Right lobe of liver (tissue), 6 donors: ENCODE measurements around the gene ZNF292. TPM values are rescaled to one million over a fixed set of nuclear protein-coding genes. Genes with fewer than 3 reads are reported as not detected.

Experiments
- ATAC-seq, 4 donors: fragments of 200-7000 bp; cut with Tn5 transposase; one replicate each; pipeline ENCODE4 v1.9.1; 2020; ENCODE audit warnings: mild to moderate bottlenecking in 4 of 4, moderate library complexity in 4 of 4
- DNase-seq, 3 donors: peaks; one replicate each; pipeline ENCODE4 v3.0.0-alpha.2; 2020
- H3K27ac ChIP-seq, 3 donors: fragments of 200-600 bp; one replicate each; pipeline ENCODE4 v1.8.0; 2022
- H3K27me3 ChIP-seq, 2 donors: fragments of 200-600 bp; one replicate each; pipeline ENCODE4 v1.8.0; 2022
- H3K36me3 ChIP-seq, 4 donors: fragments of 200-600 bp; sonication (generic) in 1 of 4; one replicate each; pipeline versions ENCODE4 v1.5.1 to v1.8.0; 2017 to 2022; ENCODE audit warnings: control low read depth in 1 of 4
- H3K4me1 ChIP-seq, 4 donors: fragments of 200-600 bp; sonication (generic) in 1 of 4; one replicate each; pipeline versions ENCODE4 v1.5.1 to v1.8.0; 2017 to 2022; ENCODE audit warnings: control low read depth in 1 of 4
- H3K4me3 ChIP-seq, 3 donors: fragments of 200-600 bp; one replicate each; pipeline ENCODE4 v1.8.0; 2022
- H3K9me3 ChIP-seq, 4 donors: fragments of 200-600 bp; sonication (generic) in 1 of 4; one replicate each; pipeline versions ENCODE4 v1.5.1 to v1.8.0; 2017 to 2022; ENCODE audit warnings: control low read depth in 1 of 4
- CTCF ChIP-seq, 4 donors: fragments of 200-600 bp in 3 of 4; fragments of 450-650 bp in 1 of 4; IDR thresholded peaks; one replicate each; pipeline versions ENCODE4 v1.5.1 to v1.8.0; 2016 to 2022; ENCODE audit warnings: antibody characterized with exemption in 4 of 4, mild to moderate bottlenecking in 2 of 4
- POLR2A ChIP-seq: fragments of 450-650 bp; IDR thresholded peaks from one replicate; pipeline ENCODE4 v1.6.1; 2017; ENCODE audit warnings: antibody characterized with exemption, mild to moderate bottlenecking
- whole genome bisulfite sequencing: methylation state at CpG from one replicate; pipeline ENCODE4 v1.1.6; 2018; ENCODE audit warnings: low coverage, low lambda C conversion rate; ENCODE audit not compliant: insufficient coverage; ENCODE audit errors: missing lambda C conversion rate; 5-methylcytosine and 5-hydroxymethylcytosine counted together
- intact Hi-C, 2 donors: fragments of 100-400 bp; cut with DNase I; formaldehyde crosslinking; loops; one replicate each; pipeline versions ENCODE4 v1.11.2 to v1.14.1; 2022
- total RNA-seq, 6 experiments: library from RNA; depleted of rRNA in 2 of 6; stranded (reverse); fragments of >200 nt in 2 of 6; fragmentation: NEBNext Ultra II Directional in 3 of 6; extraction: Animal tissue kit (Norgen Biotek cat#: 25700) in 3 of 6; gene quantifications; one replicate each; pipeline versions ENCODE4 v1.1.0 to v1.2.4, GENCODE V29; 2016 to 2023
- donor health status: DM: no; HTN: yes; CAD: no.
- donor health status: DM: no; HTN: no; CAD: no.
- donor health status: DM: no; HTN: no; CAD: no.
- donor health status: DM: no; HTN: yes; CAD: no.
- donor health status: DM: no; HTN: yes; CAD: no.

ZNF292 gene
- total RNA-seq, 6 experiments from 2014 or later: 8.7 to 22.0 (median 11.2) TPM

- Histone ChIP-seq H3K4me3 (no peak overlapping the region), H3K36me3 (peaks cover 0 to 27% (median 2%) of the 10 kb centered on the region in 4 donors), H3K9me3 (no peaks in the 10 kb centered on the region), H3K27ac (no peak overlapping the region), H3K27me3 (no peaks in the 10 kb centered on the region), H3K4me1 (no peaks in the 10 kb centered on the region)
- TF ChIP-seq POLR2A: no peak
- no peak for TF ChIP-seq CTCF (IDR thresholded peaks at IDR 0.05)
- DNase-seq (no peak), ATAC-seq (no peak)
- intact Hi-C loops: no loop called here
- whole genome bisulfite sequencing: 100% methylated on average over 1 of the region's 1 CpG
Measured at GRCh38 chr6:87220997-87221396, 65.6 kb downstream of the ZNF292 start.

- TF ChIP-seq CTCF (IDR thresholded peaks at IDR 0.05) (no peak), POLR2A (no peak)
- Histone ChIP-seq H3K27me3 (no peaks in the 10 kb centered on the region), H3K4me3 (no peak overlapping the region), H3K36me3 (peaks cover 0 to 21% (median 2%) of the 10 kb centered on the region in 4 donors), H3K4me1 (no peaks in the 10 kb centered on the region), H3K27ac (no peak overlapping the region), H3K9me3 (no peaks in the 10 kb centered on the region)
- no peak for ATAC-seq
- no peak for DNase-seq
- intact Hi-C loops: no loop called here
- 100% methylated on average over 1 of the region's 1 CpG for WGBS
Measured at GRCh38 chr6:87222676-87223075, 67.3 kb downstream of the ZNF292 start.

- WGBS: 83% methylated on average over 1 of the region's 1 CpG
- TF ChIP-seq CTCF (IDR thresholded peaks at IDR 0.05): no peak
- no peak for TF ChIP-seq POLR2A
- Histone ChIP-seq H3K36me3 (peaks cover 0 to 22% (median 2%) of the 10 kb centered on the region in 4 donors), H3K4me3 (no peak overlapping the region), H3K4me1 (no peaks in the 10 kb centered on the region), H3K27ac (no peak overlapping the region), H3K9me3 (no peaks in the 10 kb centered on the region), H3K27me3 (no peaks in the 10 kb centered on the region)
- no peak for DNase-seq
- ATAC-seq: no peak
- intact Hi-C loops: no loop called here
Measured at GRCh38 chr6:87224971-87225370, 69.6 kb downstream of the ZNF292 start.

- H3K4me1 ChIP-seq: no peaks in the 10 kb centered on the region
- ATAC-seq (no peak), DNase-seq (no peak)
- no peaks in the 10 kb centered on the region for H3K9me3 ChIP-seq
- peaks cover 0 to 22% (median 2%) of the 10 kb centered on the region in 4 donors for H3K36me3 ChIP-seq
- no peaks in the 10 kb centered on the region for H3K27me3 ChIP-seq
- TF ChIP-seq CTCF (IDR thresholded peaks at IDR 0.05) (no peak), POLR2A (no peak)
- H3K4me3 ChIP-seq: no peak overlapping the region
- intact Hi-C loops: no loop called here
- WGBS: 90% methylated on average over 2 of the region's 2 CpGs
- no peak overlapping the region for H3K27ac ChIP-seq
Measured at GRCh38 chr6:87225511-87225910, 70.1 kb downstream of the ZNF292 start.

GRCh38 chr6:87225937-87226336 is 70.6 kb downstream of the ZNF292 start:
- no peaks in the 10 kb centered on the region for H3K27me3 ChIP-seq
- no peaks in the 10 kb centered on the region for H3K9me3 ChIP-seq
- H3K27ac ChIP-seq: no peak overlapping the region
- DNase-seq (no peak), ATAC-seq (no peak)
- no peak overlapping the region for H3K4me3 ChIP-seq
- intact Hi-C loops: no loop called here
- no peaks in the 10 kb centered on the region for H3K4me1 ChIP-seq
- H3K36me3 ChIP-seq: peaks cover 0 to 22% (median 2%) of the 10 kb centered on the region in 4 donors
- no peak for TF ChIP-seq POLR2A
- no peak for TF ChIP-seq CTCF (IDR thresholded peaks at IDR 0.05)
